EH (cell line): ENCODE data around the gene BCL11B.

ENCODE experiments used
- DNase-seq: peaks from one replicate; pipeline ENCODE4 v3.0.0-alpha.2; 2015; ENCODE audit warnings: low read depth

BCL11B gene

DNA sequence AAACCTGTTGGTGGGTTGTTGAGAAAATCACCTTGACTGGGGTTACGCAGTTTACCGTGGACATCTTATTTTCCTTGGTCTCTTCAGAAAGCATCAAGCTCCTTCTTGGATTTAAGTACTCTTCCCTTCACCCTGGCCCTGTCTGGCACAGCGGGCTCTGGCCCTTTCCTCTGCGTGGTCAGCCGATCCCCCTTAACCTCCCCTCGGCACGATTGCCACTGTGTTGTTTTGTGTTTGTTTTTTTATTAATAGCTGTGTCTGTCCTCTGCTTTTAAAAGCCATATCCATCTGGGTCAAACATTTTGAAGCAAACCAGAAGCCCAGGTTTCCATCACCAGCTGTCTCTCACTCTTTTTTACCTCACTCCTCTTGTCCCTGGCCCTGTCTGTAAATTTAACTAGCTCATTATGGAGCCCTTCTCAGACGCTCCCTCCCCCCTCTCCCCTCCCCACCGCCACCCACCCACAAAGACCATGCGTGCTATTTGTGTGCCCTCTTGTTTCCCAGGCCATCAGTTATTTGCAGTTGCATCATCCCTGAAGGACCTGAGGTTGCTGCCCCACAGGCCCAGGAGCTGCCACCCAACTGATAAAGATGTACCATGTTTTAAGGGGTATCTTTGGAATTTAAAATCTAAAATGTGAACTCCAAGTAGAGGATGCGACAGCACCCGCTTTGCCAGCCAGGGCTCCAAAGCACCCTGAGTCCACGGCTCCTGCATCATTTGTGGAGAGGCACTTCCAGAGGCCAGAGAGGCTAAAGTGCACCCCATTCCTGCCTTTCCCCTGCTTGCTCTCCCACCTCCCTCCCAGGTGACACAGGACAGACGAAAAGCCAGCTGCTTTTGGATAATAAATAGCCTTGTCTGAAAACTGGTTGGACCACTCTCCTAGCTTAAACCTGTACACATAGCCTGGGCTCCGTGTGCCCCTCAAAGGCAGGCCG, 3.9 kb downstream of the BCL11B start:
- no peak for DNase-seq

DNA sequence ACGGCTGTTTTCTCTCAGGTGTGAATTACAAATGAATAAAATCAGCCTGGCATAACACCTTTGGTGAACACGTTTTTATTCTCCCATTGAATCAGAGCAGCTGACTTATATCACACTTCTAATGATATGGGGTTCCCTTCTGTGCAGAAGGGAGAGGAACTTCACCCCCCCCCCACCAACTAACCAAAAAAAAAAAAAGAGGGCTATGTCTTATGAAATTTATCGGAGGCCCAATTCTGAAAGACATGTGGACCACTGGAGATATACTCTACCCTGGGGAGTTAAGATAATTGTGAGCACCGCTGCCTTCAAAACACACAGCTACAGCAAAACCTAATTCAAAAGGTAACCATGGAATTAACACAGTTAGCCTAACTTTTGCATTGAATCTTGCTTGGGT, 4.6 kb downstream of the BCL11B start:
- no peak for DNase-seq

DNA sequence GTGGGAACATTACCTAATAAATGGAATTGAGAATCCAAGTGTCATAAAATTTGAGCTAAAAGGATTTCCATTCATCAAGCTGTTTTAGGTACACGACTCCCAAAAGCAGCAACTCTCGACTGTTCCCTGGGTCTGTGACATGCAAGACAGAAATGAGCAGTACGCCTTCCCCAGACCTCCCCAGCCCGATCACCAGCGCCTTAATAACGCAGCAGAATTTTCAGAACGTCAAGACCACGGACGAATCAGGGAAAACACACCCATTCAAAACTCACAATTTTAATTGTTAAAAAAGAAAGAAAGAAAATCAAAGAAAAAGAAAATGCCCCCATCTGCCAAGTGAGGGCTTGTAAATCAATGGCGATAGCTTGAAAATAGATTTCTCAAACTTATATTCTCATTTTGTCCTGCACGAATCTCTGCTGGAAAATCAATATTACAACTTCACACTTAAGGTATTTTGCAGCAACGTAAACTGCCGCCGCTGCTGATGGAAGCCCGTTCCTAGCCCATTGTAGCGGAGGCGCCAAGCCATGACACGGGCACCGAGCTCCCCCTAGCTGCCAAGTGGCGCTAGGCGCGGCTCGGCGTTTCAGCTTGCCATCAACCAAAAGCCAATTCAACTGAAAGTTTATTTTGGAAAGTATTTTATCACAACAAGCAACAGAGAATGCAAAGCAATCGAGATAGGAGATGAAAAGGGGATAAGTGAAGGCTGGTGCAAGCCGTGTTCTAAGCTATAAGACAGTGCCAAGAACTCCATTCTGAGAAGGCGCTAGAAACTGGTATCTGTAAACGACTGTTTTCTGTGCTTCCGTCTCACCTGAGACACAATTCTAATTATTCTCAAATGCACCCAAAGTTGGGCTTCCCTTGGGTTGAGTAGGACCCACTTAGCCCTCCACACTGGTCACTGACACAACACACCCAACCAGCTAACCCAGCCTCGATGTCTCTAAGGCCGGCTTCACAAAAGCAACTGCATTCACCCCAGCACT, 5.5 kb downstream of the BCL11B start:
- DNase-seq: peak; percentile 59

DNA sequence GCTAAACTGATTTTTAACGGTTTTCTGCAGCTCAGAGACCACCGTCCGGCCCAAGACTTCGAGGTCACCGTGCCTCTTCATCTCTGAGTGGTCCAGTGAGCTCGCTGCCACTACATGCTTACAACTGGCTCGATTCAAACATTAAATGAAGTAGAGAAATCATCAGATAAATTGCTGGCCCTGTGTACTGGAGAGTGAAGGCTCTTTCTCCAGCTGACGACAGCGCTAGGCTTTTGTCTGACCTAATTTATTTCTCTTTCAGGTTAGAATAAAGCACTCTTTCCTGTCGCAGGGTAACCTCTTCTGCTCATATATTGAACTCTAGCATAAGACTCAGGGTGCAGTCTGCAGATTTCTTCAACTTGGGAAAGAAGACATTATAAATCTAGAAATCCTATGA, 6.4 kb downstream of the BCL11B start:
- DNase-seq: no peak

DNA sequence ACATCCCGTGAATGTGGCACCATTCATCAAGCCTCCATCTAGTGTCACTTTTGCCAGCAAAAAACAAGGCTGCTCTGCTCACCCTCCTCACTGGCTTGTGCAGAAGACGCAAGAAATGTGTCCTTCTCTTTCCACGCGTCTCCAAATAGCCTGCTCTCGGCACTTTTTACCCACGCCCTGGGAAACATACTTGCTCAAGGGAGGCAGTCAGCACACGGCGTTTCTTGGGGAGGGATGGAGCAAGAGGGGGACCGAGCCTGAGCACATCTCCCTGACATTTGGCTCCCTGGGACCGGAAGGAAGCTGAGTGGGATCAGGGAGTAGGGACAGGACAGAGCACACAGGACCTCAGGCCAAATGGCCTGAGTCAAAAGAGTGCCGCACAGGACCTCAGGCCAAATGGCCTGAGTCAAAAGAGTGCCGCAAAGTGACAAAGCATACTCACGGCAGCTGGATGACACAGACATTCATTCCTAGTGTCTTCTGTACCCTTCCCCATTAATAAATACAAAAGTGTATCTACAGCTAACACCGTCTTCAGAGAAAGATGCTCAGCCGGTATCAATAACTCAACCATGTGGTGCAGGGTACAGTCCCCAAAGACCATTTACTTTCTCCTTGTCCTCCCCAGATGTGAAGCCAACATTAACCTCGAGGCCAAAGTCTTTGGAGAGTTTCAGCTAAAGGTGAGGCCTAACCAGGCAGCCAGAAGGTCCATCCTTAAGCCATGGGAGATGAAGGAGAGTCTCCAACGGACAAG, 7.1 kb downstream of the BCL11B start:
- DNase-seq: no peak

DNA sequence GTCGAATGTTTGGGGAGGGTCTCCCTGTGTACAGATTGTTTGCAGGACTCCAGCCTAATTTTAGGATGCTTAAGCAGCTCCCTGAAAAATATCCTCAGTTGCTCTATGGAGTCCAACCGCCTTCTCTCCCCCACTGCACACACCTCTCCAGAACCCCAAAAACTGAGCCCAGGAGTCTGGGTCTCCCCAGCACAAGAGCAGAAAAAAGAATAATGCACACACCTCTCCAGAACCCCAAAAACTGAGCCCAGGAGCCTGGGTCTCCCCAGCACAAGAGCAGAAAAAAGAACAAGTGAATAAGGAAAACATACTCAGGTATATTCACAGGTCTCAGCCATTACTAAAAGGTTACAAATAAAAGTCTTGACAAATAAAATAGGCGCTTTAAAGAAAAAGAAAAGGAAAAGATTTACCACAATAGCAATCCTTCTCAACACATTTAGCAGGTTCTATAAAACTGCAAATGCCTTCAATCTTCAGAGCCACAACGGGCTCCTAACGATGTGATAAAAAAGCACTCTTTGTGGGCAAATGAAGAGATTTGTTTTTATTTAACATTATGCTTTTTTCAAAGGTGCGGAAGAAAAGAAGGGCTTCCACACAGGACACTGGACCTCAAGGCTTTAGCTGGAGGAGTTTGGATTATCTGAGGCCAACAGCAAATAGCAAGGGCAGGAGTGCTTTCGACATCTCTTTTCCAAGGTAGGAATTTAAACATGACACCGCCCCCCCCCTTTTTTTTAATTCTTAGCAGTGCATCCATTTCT, 8.2 kb downstream of the BCL11B start:
- DNase-seq: no peak

DNA sequence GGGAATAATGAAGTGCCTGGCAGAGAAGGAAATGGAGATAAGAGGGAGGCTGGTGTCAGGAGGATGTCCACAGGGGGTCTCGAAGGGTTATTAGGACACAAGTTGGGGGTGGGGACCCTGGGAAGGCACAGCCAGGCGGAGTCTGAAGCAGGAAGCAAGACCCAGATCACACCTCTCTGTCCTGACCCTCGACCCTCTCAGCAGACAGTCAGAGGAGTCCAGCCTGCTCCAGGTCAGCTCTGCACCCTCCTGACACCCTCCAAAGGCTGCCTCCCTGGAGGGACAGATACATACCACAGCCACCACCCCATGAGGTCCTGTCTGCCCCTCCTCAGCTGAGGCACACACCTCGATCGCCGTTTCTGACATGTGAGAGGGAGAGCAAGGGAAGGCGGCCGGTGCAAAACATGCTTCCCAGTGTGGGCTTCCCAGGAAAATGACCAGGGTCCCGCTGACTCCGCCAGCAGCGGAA, 9.0 kb downstream of the BCL11B start:
- no peak for DNase-seq

DNA sequence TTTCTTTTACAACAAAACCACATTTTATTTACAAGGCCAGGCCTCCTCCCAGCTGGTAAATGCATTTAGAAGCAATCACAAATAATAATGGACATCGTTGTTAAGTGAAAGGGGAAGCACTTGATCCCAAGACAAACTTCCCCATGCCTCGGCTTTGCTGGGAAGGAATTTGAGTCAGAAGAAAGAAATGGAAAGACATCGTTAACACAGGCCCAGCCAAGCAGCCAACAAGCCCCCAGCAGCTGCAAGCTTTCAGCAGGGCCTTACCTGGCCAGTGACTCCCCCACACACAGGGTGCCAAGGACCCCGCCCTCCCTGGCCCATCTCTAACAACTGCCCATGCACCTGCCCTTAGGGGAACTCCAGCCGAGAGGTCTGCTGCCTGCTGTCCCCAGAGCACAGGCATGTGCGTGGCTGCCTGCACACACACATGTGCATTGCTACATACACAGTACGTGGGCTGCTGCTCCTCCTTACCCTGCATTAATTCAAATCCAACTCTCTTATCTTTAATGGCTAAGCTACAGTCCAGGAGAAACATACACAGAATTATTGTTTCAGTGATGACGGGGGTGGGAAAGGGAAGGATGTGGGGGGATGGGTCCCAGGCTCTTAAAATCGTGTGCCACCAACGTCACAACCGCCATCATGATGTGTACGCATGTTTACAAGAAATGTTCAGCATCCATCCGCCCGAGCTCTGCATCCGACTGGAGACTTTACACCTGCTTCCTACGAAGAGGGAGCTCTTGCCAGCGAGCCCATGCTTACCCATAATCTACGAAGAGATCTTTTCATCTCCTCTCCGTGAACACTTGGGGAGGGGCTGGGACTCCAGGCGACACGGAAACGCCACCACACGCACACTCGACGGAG, 9.8 kb downstream of the BCL11B start:
- DNase-seq: no peak

DNA sequence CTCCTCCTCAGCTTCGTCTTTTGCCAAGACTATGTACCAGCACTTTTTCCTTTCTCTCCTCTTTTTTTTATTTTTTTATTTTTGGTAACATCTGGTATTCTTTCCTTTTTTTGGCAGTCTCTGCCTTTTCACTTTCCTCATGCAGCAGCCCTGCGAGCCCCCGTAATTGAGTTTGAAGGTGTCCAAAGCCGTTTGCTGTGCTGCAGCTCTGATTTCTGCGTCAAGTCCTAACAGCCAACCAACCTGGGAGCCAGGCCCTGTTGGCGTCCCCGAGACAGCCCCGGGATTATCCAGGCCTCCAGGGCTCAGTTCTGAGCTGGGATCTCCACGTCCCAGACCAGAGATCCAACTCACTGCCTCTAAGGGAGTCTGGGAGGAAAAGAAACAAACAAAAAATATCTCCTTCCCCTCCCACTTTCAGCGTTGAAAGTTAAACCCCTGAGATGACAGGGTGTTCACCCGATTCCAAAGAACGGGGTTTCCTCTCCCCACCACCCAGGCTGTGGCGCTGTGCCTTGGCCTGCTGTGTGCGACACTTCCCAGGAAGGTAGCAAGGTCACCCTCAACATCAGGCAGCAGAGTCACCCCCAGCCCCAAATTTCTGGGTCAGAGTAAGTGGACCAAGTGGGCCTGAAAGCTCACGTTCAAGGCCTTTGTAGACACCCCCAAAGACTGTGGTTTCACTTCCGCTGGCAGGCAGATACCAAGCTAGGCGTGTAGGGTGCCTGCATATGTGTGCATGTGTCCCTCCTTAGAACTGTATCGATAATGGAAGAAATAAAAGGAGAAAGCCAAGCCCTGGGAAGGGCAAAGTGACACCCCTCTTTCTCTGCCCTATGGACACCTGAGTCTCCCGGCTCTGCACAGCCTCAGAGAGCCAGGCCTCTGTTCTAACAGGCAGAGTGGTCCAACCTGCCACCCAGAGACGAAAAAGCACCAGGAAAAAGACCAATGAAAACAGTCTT, 11.1 kb downstream of the BCL11B start:
- no peak for DNase-seq

DNA sequence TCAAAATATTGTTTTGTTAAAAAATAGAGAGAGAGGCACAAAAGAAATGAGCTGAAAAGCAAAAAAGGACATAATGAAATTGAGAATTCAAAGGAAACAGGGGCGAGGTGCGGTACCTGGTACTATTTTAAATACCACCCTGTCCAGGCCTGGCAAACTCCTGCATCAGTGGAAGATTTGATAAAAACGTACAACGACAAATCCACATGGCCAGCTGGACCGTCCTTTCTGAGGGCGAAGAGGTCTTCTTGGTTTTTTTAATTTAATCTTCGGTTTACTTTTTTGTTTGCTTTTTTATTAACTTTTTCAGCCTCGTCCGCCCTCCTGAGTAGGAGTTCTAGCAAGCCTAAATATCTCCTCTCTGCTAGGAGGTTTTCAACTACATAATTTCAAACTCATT, 11.9 kb downstream of the BCL11B start:
- no peak for DNase-seq

DNA sequence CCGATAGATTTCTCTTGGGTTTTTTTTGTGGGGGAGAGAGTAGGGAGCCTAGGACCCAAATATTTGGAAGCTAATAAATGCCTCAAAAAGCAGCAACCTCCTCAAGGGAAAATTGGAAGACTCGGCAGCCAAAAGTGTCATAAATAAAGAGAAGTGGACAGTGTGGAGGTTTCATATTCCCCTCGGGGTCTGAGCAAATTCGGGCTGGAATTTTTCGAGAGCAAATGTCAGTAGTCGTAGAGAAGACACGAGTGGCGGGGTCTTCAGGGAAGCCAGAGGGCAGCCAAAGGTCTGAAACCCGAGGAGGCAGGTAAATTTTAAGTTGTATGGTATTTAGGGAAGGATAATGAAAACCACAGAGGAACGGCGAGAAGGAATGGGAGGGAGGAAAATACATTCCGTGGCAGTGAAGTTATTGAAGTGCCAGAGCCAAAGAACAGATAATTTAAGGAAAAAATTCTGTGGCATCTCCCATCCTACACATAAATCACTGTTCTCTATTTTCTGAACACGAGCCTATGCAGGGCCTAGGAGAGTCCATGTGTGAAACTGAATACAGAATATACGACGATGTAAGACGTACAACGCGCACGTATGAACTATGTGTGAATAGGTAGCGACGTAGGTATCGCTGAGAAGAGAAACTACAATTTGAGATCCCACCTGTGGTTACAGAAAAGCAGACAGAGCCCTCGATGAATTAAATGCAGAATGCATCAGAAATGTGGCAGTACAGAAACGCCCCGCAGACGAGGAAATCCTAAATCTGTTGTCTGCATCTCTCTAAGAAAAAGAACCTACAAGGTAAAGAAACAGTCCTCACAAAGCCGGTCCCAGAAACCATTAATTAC, 12.9 kb downstream of the BCL11B start:
- no peak for DNase-seq

DNA sequence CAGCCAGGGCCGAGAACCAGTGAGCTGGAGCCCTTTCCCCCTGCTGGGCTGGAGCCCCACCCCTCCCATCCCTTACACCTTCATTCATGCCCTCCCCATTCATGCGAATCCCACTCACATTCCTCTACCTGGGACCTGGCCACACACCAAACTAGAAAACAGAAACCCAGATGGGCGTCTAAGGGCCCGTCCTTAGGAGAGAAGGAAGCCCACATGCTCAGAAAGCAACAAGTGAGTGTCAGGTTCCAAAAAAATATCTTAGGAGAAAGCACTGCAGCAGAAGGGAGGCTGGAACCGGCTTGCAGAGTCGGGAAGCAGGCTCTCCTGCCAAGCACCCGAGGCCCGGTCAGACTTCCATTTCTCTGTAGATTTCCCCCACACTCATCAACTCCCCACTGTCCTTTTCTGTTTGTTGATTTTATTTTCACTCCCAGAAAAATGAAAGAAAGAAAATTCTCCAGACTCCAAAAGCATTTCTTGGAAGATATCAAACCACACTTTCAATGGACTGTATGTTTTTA, 13.6 kb downstream of the BCL11B start:
- DNase-seq: no peak

DNA sequence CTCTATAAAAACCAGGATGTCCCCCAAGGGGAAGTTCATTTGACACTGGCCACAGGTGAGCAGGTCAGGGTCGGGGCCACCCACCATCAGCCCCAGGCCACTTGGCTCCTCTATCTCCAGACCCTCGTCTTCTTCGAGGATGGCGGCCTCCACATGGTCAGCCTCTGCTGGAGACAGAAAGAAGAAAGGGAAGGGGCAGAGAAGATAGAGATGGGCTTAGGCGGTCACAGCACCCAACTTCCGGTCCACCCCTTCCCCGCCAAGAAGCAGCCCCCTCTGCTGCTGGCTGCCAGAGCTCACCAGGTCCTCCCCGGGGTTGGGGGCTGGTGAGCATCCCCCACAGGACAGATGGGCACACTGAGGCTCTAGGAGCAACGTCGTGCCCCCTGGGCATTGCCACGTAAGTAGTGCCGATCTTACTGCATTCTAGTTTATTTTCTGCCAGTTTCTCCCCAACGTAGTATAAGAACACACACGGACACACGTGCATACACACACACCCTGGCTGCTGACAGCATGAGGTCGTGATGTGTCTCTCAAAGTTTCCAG, 14.2 kb downstream of the BCL11B start:
- DNase-seq: no peak

DNA sequence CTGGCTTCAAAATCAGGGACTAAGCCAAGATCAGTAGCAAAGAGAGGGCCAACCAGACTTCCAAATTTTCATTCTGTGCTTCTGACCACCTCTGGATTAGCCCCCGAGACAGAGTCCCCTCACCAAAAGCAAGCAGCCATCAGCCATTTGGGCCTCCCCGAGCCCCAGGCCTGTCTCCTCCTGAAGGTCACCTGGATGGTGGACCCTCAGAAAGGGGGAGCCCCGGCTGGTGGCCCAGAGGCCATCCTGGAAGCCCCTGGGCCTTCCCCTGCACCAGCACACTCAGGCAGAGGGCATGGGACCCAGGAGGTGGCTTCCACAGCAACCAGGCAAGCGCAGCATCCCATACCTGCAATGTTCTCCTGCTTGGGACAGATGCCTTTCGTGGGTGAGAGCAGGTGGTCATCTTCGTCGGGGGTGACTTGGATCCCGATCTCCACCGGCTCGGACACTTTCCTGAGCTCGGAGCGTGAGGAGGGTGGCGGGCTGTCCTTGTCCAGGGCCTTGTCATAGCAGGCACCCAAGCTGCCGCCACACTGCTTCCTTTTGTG, 14.8 kb downstream of the BCL11B start:
- DNase-seq: no peak

DNA sequence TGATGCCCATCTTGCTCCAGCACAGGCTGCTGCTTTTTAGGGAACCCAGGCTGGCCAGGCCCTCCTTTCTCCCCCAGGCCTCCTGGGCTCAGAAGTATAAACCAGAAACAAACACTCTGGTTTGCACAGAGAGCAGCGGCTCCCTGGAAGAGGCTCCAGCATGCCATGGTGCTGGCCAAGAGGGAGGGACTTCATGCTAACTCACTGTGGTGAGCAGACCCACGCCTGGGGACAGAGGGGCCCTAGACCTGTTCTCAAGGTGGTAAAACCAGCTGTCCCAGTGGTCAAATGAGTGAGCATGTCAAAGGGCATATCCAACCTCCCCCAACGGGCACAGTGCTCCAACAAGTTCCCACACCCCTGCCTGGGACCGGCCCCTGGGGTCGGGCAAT, 15.5 kb downstream of the BCL11B start:
- no peak for DNase-seq

DNA sequence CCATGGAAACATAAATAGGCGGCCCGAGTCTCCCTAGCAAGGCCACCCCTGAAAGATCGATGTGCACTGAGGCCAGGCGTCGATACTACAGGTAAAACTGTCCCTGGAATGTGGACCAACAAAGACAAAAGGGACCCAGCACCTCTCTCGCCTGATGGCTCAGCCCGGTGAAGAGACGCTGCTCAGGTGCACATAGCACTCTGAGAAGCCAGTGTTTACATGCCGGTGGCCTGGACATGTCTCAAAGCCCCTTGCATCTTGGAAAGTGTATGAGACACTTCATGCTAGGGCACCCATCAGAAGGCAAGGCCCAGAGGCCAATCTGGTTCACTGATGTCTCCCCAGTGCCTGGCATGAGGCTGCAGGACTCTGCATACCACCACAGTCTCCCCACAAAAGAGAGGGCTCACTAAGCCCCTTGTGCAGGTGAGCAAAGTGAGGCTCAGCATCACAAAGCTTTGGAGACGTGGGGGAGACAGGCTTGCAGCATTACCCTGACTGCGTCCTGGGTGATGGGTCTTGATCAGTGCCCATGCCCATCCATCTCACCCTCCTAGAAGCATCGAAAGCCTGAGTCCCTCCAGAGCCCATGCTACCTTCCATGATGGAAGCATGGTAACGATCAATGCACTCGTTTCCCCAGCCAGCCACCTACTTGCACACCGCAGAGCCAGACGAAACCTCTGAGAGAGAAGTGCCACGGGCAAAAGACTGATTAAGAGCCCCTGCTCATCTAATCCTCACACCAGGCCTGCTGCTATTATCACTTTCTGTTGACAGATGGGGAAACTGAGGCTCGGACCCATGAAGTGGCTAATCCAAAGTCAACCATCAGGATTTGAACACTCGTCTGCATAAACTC, 16.1 kb downstream of the BCL11B start:
- DNase-seq: no peak
